Vagina (tissue), 2 donors: ENCODE data around the gene RRAGC. TPM values are rescaled to one million over a fixed set of nuclear protein-coding genes. Genes with fewer than 3 reads are reported as not detected.
A peak's percentile ranks its signal among the peaks of the same experiment; 100 is the strongest.
"Not testable (repeated sequence)": the region's sequence is repeated elsewhere in the genome, so short reads cannot be mapped to it uniquely, and the experiment has no call there.

ENCODE experiments used
- DNase-seq, 2 donors: peaks; one replicate each; pipeline ENCODE4 v3.0.0-alpha.2; 2017; ENCODE audit errors: extremely low spot score in 2 of 2
- H3K27ac ChIP-seq: fragments of 200-600 bp; sonication (generic); one replicate; pipeline ENCODE4 v1.5.1; 2019
- H3K27me3 ChIP-seq: fragments of 200-600 bp; sonication (generic); one replicate; pipeline ENCODE4 v1.5.1; 2019
- H3K36me3 ChIP-seq, 2 donors: fragments of 200-600 bp; sonication (generic); one replicate each; pipeline ENCODE4 v1.5.1; 2017 to 2019
- H3K4me1 ChIP-seq: fragments of 200-600 bp; sonication (generic); one replicate; pipeline ENCODE4 v1.5.1; 2019
- H3K4me3 ChIP-seq, 2 donors: fragments of 200-600 bp; sonication (generic); 1 replicate in 1 of 2; 2 replicates in 1 of 2; pipeline ENCODE4 v1.5.1; 2016 to 2019
- H3K9me3 ChIP-seq: fragments of 200-600 bp; sonication (generic); one replicate; pipeline ENCODE4 v1.5.1; 2019
- CTCF ChIP-seq, 3 experiments: fragments of 450-650 bp in 2 of 3; fragments of 200-600 bp in 1 of 3; sonication (generic) in 1 of 3; IDR thresholded peaks; one replicate each; pipeline ENCODE4 v1.5.1; 2017 to 2019; ENCODE audit warnings: antibody characterized with exemption in 3 of 3, mild to moderate bottlenecking in 2 of 3, moderate library complexity in 2 of 3
- POLR2A ChIP-seq, 2 donors: fragments of 450-650 bp; IDR thresholded peaks; one replicate each; pipeline ENCODE4 v1.6.1; 2017; ENCODE audit warnings: antibody characterized with exemption in 2 of 2, mild to moderate bottlenecking in 2 of 2, moderate library complexity in 2 of 2
- POLR2AphosphoS5 ChIP-seq, 2 donors: sonication (generic); formaldehyde crosslinking; IDR thresholded peaks; one replicate each; pipeline ENCODE4 v1.9.0; 2017; ENCODE audit warnings: antibody characterized with exemption in 2 of 2, mild to moderate bottlenecking in 2 of 2, low read depth in 1 of 2; ENCODE audit not compliant: insufficient read depth in 1 of 2
- intact Hi-C: fragments of 100-400 bp; cut with DNase I; formaldehyde crosslinking; loops from one replicate; pipeline ENCODE4 v1.15.1; 2023
- total RNA-seq: library from RNA; depleted of rRNA; stranded (reverse); fragments of >200 nt; gene quantifications from one replicate; pipeline ENCODE4 v1.2.3, GENCODE V29; 2016

Gene RRAGC
- total RNA-seq, 1 donor from 2014 or later: 9.8 TPM

- TF ChIP-seq POLR2AphosphoS5 (IDR thresholded peaks at IDR 0.05; ENCODE audit: insufficient read depth in 1 of 2, low read depth in 1 of 2) (no peak), POLR2A (IDR thresholded peaks at IDR 0.05) (no peak), CTCF (IDR thresholded peaks at IDR 0.05) (no peak)
- no peaks in the 10 kb centered on the region for H3K27me3 ChIP-seq
- no peaks in the 10 kb centered on the region for H3K4me1 ChIP-seq
- no peaks in the 10 kb centered on the region for H3K9me3 ChIP-seq
- H3K36me3 ChIP-seq: peaks cover 5 to 66% of the 10 kb centered on the region in 2 donors
- DNase-seq: no peak
- intact Hi-C loops: no loop called here
- H3K27ac ChIP-seq: no peak overlapping the region
- no peak overlapping the region for H3K4me3 ChIP-seq
These were observed 13.4 kb downstream of the RRAGC start for GRCh38 chr1:38846210-38846609.

DNA sequence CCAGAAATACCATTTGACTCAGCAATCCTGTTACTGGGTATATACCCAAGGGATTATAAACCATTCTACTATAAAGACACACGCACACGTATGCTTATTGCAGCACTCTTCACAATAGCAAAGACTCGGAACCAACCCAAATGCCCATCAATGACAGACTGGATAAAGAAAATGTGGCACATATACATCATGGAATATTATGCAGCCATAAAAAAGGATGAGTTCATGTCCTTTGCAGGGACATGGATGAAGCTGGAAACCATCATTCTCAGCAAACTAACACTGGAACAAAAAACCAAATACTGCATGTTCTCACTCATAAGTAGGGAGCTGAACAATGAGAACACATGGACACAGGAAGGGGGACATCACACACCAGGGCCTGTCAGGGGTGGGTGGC lies 14.5 kb downstream of the RRAGC start:
- DNase-seq, H3K9me3 ChIP-seq, H3K27me3 ChIP-seq, intact Hi-C loops, H3K4me1 ChIP-seq, H3K4me3 ChIP-seq, H3K27ac ChIP-seq: not testable (repeated sequence)
- peaks cover 5 to 55% of the 10 kb centered on the region in 2 donors for H3K36me3 ChIP-seq

DNA sequence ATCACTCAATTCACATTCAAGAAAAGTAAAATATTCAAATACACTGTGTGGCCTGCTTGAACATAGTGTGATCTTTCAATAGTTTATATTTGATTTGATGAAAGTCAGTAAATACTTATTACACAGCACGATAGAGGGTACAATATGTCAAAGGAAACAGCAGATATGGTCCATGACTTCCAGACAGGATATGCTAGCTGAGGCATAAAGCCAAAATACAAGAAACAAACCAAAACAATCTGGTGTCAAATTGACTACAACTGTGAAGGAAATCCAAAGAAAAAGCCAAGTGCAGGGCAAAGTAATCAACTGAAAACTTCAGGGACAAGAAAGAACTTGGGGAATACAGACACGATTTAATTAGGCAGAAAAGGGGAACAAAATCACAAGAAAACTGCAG lies 19.3 kb downstream of the RRAGC start:
- intact Hi-C loops: no loop called here
- no peak overlapping the region for H3K27ac ChIP-seq
- no peak for DNase-seq
- no peaks in the 10 kb centered on the region for H3K27me3 ChIP-seq
- peaks cover 6% of the 10 kb centered on the region for H3K4me1 ChIP-seq
- TF ChIP-seq POLR2A (IDR thresholded peaks at IDR 0.05) (no peak), CTCF (IDR thresholded peaks at IDR 0.05) (no peak), POLR2AphosphoS5 (IDR thresholded peaks at IDR 0.05; ENCODE audit: insufficient read depth in 1 of 2, low read depth in 1 of 2) (no peak)
- no peaks in the 10 kb centered on the region for H3K9me3 ChIP-seq
- no peak overlapping the region for H3K4me3 ChIP-seq
- H3K36me3 ChIP-seq: peaks cover 5 to 48% of the 10 kb centered on the region in 2 donors

DNA sequence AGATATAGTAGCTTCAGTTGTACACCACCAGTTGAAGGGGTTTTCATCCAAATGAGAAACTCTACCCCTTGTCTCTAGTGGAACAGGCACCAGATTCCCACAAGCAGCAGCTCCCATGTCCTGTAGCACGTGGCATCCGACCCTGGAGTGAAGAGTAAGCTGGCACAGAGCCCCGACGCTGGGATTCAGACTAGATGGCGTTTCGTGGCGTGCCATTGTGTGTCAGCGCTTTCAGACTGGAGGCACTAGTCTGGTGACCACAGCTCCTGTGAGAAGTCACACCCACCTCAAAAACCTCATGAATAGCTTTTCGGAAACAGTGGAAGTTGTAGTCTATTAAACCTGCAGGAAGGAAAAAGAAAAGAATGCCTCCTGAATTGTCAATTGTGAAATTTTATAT lies 20.2 kb downstream of the RRAGC start:
- DNase-seq: no peak
- Histone ChIP-seq H3K4me3 (no peak overlapping the region), H3K27me3 (no peaks in the 10 kb centered on the region), H3K27ac (no peak overlapping the region), H3K9me3 (no peaks in the 10 kb centered on the region), H3K36me3 (peaks cover 5 to 39% of the 10 kb centered on the region in 2 donors), H3K4me1 (peaks cover 6% of the 10 kb centered on the region)
- TF ChIP-seq CTCF (IDR thresholded peaks at IDR 0.05): no peak
- TF ChIP-seq POLR2A (IDR thresholded peaks at IDR 0.05): no peak
- TF ChIP-seq POLR2AphosphoS5 (IDR thresholded peaks at IDR 0.05; ENCODE audit: insufficient read depth in 1 of 2, low read depth in 1 of 2): no peak
- intact Hi-C loops: no loop called here

- peaks cover 0 to 21% of the 10 kb centered on the region in 2 donors for H3K36me3 ChIP-seq
- H3K27me3 ChIP-seq, H3K4me1 ChIP-seq, intact Hi-C loops, H3K27ac ChIP-seq, H3K9me3 ChIP-seq, DNase-seq, H3K4me3 ChIP-seq: not testable (repeated sequence)
These were observed 23.3 kb downstream of the RRAGC start for GRCh38 chr1:38836316-38836715.

- peaks cover 0 to 20% of the 10 kb centered on the region in 2 donors for H3K36me3 ChIP-seq
- intact Hi-C loops: loop anchor here (5.0 kb wide), 1 partner anchor 798 kb away; no protein-coding TSS in a partner anchor
- no peak for DNase-seq
- TF ChIP-seq POLR2A (IDR thresholded peaks at IDR 0.05) (no peak), CTCF (IDR thresholded peaks at IDR 0.05) (peak; percentile 54 to 79 (median 70)), POLR2AphosphoS5 (IDR thresholded peaks at IDR 0.05; ENCODE audit: insufficient read depth in 1 of 2, low read depth in 1 of 2) (peak in 1 of 2 donors; percentile 46)
- H3K4me3 ChIP-seq: no peak overlapping the region
- H3K27me3 ChIP-seq: no peaks in the 10 kb centered on the region
- H3K9me3 ChIP-seq: no peaks in the 10 kb centered on the region
- H3K27ac ChIP-seq: no peak overlapping the region
- H3K4me1 ChIP-seq: no peaks in the 10 kb centered on the region
These were observed 24.4 kb downstream of the RRAGC start for GRCh38 chr1:38834937-38835827.
